Right renal pelvis (tissue), 4 donors: ENCODE measurements around the gene CYP4F2. TPM values are rescaled to one million over a fixed set of nuclear protein-coding genes. Genes with fewer than 3 reads are reported as not detected.
"Not testable (repeated sequence)": the region's sequence is repeated elsewhere in the genome, so short reads cannot be mapped to it uniquely, and the experiment has no call there.

Experiments
- DNase-seq, 4 donors: peaks; one replicate each; pipeline ENCODE4 v3.0.0-alpha.2; 2013; ENCODE audit warnings: low read depth in 4 of 4, low spot score in 3 of 4, missing footprints in 1 of 4
- polyA plus RNA-seq, 4 donors: library from polyadenylated mRNA; unstranded; fragments of 120-200 nt; gene quantifications; one replicate each; pipeline ENCODE4 v1.2.1, GENCODE V29; 2013; ENCODE audit not compliant: insufficient read length in 4 of 4

Gene CYP4F2
- polyA plus RNA-seq, 4 donors = 0.19 to 0.30 TPM; not detected in 2

- no peak for DNase-seq
Observed at GRCh38 chr19:15902254-15902653, 4.4 kb upstream of the CYP4F2 start.

- no peak for DNase-seq
Observed at GRCh38 chr19:15900504-15900903, 2.6 kb upstream of the CYP4F2 start.

- DNase-seq = not testable (repeated sequence)
Observed at GRCh38 chr19:15900032-15900431, 2.2 kb upstream of the CYP4F2 start.

GRCh38 chr19:15899561-15899960 lies 1.7 kb upstream of the CYP4F2 start:
- DNase-seq = not testable (repeated sequence)

GRCh38 chr19:15897026-15897737 lies 692 bp downstream of the CYP4F2 start:
- DNase-seq = no peak

- no peak for DNase-seq
Observed at GRCh38 chr19:15895876-15896430, 1.9 kb downstream of the CYP4F2 start.

GRCh38 chr19:15894359-15894758 lies 3.5 kb downstream of the CYP4F2 start:
- DNase-seq = no peak

GRCh38 chr19:15893477-15893876 lies 4.4 kb downstream of the CYP4F2 start:
- no peak for DNase-seq

GRCh38 chr19:15892012-15892411 lies 5.9 kb downstream of the CYP4F2 start:
- DNase-seq = no peak

- no peak for DNase-seq
Observed at GRCh38 chr19:15891434-15891833, 6.4 kb downstream of the CYP4F2 start.

GRCh38 chr19:15889339-15889738 lies 8.5 kb downstream of the CYP4F2 start:
- DNase-seq = not testable (repeated sequence)

GRCh38 chr19:15885919-15886318 lies 12.0 kb downstream of the CYP4F2 start:
- DNase-seq = no peak

- DNase-seq = no peak
Observed at GRCh38 chr19:15885167-15885566, 12.7 kb downstream of the CYP4F2 start.

- not testable (repeated sequence) for DNase-seq
Observed at GRCh38 chr19:15883329-15883728, 14.5 kb downstream of the CYP4F2 start.

GRCh38 chr19:15874821-15875474 lies 22.9 kb downstream of the CYP4F2 start:
- no peak for DNase-seq

- DNase-seq = not testable (repeated sequence)
Observed at GRCh38 chr19:15873771-15874170, 24.1 kb downstream of the CYP4F2 start.

GRCh38 chr19:15871570-15871969 lies 26.3 kb downstream of the CYP4F2 start:
- no peak for DNase-seq

GRCh38 chr19:15869873-15870272 lies 28.0 kb downstream of the CYP4F2 start:
- no peak for DNase-seq

- peak in 2 of 4 donors; percentile 2 for DNase-seq
Observed at GRCh38 chr19:15869109-15869555, 28.7 kb downstream of the CYP4F2 start.

- DNase-seq = no peak
Observed at GRCh38 chr19:15866636-15867035, 31.2 kb downstream of the CYP4F2 start.

- no peak for DNase-seq
Observed at GRCh38 chr19:15864824-15865223, 33.0 kb downstream of the CYP4F2 start.

- no peak for DNase-seq
Observed at GRCh38 chr19:15863272-15863671, 34.6 kb downstream of the CYP4F2 start.
